Epithelial cell of esophagus (primary cell): ENCODE data around the gene ADH1B.

ENCODE experiments used
- DNase-seq: peaks from one replicate; pipeline ENCODE4 v3.0.0; 2010; ENCODE audit warnings: low read depth
- H3K4me3 ChIP-seq: 2 replicates; pipeline ENCODE4 v1.5.1; 2011; ENCODE audit warnings: mild to moderate bottlenecking, low read length, control low read depth
- CTCF ChIP-seq: IDR thresholded peaks from 2 replicates; pipeline ENCODE4 v1.5.1; 2011; ENCODE audit warnings: low read depth, mild to moderate bottlenecking, low read length, control low read depth, inconsistent platforms; ENCODE audit not compliant: insufficient read depth; ENCODE audit errors: missing control alignments

The ADH1B gene

GRCh38 chr4:99301376-99302164 is 19.6 kb downstream of the ADH1B start:
- no peak overlapping the region for H3K4me3 ChIP-seq
- TF ChIP-seq CTCF, result no peak
- no peak for DNase-seq

DNA sequence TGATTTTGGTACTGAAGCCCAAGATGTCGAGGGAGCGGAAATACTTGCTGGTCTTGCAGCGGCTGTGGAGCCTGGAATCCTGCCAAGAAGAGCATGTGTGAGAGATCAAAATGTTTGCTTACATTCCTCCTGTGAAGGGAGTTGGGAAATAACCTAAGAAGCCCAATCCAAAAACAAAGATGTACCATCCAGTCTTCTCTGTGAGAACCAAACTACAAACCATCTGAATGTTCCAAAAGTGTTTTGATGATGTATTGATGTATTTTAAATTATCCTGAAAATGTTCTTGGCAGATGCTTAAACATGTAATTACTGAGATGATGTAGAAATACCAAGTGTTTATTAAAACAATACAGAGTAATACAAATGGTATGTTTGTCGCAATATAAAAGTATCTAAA is 20.3 kb downstream of the ADH1B start:
- peak; percentile 81 for DNase-seq
- no peak overlapping the region for H3K4me3 ChIP-seq
- TF ChIP-seq CTCF, result no peak

- H3K4me3 ChIP-seq, result no peak overlapping the region
- DNase-seq, result peak; percentile 1
- TF ChIP-seq CTCF, result no peak
These were observed 27.8 kb downstream of the ADH1B start for GRCh38 chr4:99293357-99293756.

DNA sequence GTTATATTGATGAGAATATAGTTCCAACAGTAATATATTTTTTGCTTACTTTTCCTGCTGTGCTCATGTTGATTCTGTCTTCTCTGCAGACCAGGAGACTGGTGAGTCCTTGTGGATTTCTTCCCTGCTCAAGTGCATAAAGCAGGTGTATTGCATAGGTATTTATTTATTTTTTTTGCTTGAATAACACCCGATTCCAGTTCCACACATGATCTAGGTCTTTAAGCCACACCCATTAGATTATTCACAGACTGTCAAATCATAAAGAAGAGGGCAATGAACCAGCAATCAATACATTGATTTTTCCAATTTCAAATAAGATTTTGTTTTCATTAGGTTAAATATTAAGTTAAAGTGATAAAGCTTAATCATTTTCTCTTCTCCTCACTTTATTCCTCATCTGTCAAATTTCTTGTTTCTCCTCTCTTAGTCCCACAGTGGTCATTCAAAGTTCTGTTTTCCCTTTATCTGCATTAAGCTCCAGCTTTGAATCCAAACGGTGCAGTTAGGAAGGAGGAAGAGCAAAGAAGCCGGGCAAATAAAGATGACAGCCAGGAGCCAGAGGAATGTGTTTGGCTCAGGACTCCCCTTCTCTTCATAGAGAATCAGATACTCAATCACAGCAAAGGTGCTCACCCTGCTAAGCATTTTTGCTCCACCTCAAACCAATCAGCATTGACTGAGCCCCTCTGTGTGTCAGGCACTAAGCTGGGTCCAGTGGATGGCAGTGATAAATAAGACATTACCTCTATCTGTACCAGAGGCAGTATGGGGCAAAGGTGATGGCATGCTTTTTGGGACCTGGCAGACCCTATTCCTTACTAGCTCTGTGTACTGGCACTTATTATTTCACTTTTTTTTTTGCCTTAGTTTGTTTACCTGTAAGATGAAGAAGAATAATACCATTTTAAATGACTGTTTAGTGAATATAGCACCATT is 30.1 kb downstream of the ADH1B start, which contains the start of gene ADH1A:
Gene ADH1A (minus strand): TSS at position 138 of the 939 bp plus-strand sequence. CDS start 71 bp downstream, at position 67.
- no peak for DNase-seq
- no peak within 1 kb of the TSS for H3K4me3 ChIP-seq
- no peak for TF ChIP-seq CTCF

GRCh38 chr4:99285387-99285786 is 35.8 kb downstream of the ADH1B start:
- no peak for TF ChIP-seq CTCF
- H3K4me3 ChIP-seq, result no peak overlapping the region
- no peak for DNase-seq

- no peak for TF ChIP-seq CTCF
- no peak overlapping the region for H3K4me3 ChIP-seq
- DNase-seq, result no peak
These were observed 38.5 kb downstream of the ADH1B start for GRCh38 chr4:99282731-99283130.

DNA sequence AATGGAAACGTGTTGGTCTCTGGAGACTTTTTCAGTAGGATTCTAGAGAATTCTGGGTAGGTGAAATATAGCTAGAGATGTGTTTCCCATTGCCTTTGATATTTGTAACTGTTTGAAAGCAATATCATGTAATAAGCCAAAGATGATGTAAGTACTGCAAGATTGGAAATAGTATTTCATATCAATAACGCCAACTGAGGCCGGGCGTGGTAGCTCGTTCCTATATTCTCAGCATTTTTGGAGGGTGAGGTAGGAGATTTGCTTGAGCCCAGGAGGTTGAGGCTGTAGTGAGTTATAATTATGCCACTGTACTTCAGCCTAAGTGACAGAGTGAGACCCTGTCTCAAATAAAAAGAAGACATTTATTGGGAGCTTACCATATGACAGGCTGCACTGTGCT is 39.9 kb downstream of the ADH1B start:
- TF ChIP-seq CTCF, result no peak
- DNase-seq, result no peak
- H3K4me3 ChIP-seq, result no peak overlapping the region
